Heart left ventricle (tissue), 13 donors: ENCODE results near the gene TSPAN15.

Experiments
- POLR2A ChIP-seq, 2 donors: fragments of 450-650 bp; IDR thresholded peaks; one replicate each; pipeline ENCODE4 v1.6.1; 2017; ENCODE audit warnings: antibody characterized with exemption in 2 of 2, mild to moderate bottlenecking in 2 of 2, moderate library complexity in 2 of 2
- TF ChIP-seq, protein P1 (sequence below), 12 donors: fragments of 200-600 bp; sonication (generic) in 4 of 12; IDR thresholded peaks; one replicate each; pipeline versions ENCODE4 v1.5.0 to v1.8.0; 2018 to 2022; ENCODE audit warnings: antibody characterized with exemption in 12 of 12, mild to moderate bottlenecking in 5 of 12
- donor health status: ischemic (EF 13 %, LVEDD 7.1; RV severe dilation, severe dysfunction).
- donor health status: DM: no; HTN: yes; CAD: no.
- donor health status: DM: no; HTN: no; CAD: no.
- donor health status: ischemic (EF 25% LVEDD 6.9; RV normal size, moderate dysfunction).
- donor health status: ischemic (EF 25% LVEDD 5.7; RV mildly dilated, moderate dysfunction).
- donor health status: ischemic (EF 35%, LVEDD 5.7; RV mildly dilated, moderate dysfunction).
- donor health status: nonischemic (EF 11% LVEDD 7.7; RV severe dilation, severe dysfunction).
- donor health status: DM: yes; HTN: yes; CAD: no.
- donor health status: PGD.
- donor health status: ischemic (EF 29% LVEDD 5.4; RV normal size, mild dysfunction).
- donor health status: nonischemic (EF 23%, LVEDD 6.1; RV moderate dilation, normal function).

- TF ChIP-seq, protein P1, sequence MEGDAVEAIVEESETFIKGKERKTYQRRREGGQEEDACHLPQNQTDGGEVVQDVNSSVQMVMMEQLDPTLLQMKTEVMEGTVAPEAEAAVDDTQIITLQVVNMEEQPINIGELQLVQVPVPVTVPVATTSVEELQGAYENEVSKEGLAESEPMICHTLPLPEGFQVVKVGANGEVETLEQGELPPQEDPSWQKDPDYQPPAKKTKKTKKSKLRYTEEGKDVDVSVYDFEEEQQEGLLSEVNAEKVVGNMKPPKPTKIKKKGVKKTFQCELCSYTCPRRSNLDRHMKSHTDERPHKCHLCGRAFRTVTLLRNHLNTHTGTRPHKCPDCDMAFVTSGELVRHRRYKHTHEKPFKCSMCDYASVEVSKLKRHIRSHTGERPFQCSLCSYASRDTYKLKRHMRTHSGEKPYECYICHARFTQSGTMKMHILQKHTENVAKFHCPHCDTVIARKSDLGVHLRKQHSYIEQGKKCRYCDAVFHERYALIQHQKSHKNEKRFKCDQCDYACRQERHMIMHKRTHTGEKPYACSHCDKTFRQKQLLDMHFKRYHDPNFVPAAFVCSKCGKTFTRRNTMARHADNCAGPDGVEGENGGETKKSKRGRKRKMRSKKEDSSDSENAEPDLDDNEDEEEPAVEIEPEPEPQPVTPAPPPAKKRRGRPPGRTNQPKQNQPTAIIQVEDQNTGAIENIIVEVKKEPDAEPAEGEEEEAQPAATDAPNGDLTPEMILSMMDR (IDR thresholded peaks at IDR 0.05) = no peak
- no peak for TF ChIP-seq POLR2A (IDR thresholded peaks at IDR 0.05)
These were observed 24.9 kb upstream of the TSPAN15 start for GRCh38 chr10:69426376-69426727.
